SK-N-MC (cell line): Measurements from ENCODE around the gene KCNG1.

ENCODE experiments used
- EZH2 ChIP-seq: fragments of 200-600 bp; sonication (generic); IDR thresholded peaks from one replicate; pipeline ENCODE4 v1.6.1; 2017; ENCODE audit warnings: antibody characterized with exemption
- POLR2AphosphoS5 ChIP-seq: IDR thresholded peaks from 2 replicates; pipeline ENCODE4 v1.6.1; 2012; ENCODE audit warnings: mild to moderate bottlenecking, low read depth, low read length, borderline replicate concordance

GRCh38 chr20:51044796-51045195 lies 21.9 kb upstream of the KCNG1 start:
- TF ChIP-seq POLR2AphosphoS5 (no peak), EZH2 (no peak)
